Cardiac fibroblast (primary cell): ENCODE measurements around the gene SLC6A18.

Source experiments
- DNase-seq, 2 donors: peaks; one replicate each; pipeline versions ENCODE4 v3.0.0 to v3.0.0-alpha.2; 2010; ENCODE audit warnings: low read depth in 2 of 2
- H3K4me3 ChIP-seq, 2 donors: replicated peaks in 1 of 2; 1 replicate in 1 of 2; 2 replicates in 1 of 2; pipeline ENCODE4 v1.5.1; 2011; ENCODE audit warnings: low read depth in 2 of 2, low read length in 2 of 2, mild to moderate bottlenecking in 2 of 2, moderate library complexity in 1 of 2
- TF ChIP-seq, protein P1 (sequence below): IDR thresholded peaks from one replicate; pipeline ENCODE4 v1.5.1; 2011; ENCODE audit warnings: low read depth, mild to moderate bottlenecking, low read length, inconsistent platforms

The SLC6A18 gene

GRCh38 chr5:1202026-1202797 lies 23.0 kb upstream of the SLC6A18 start:
- no peak for DNase-seq
- H3K4me3 ChIP-seq: no peak overlapping the region
- TF ChIP-seq, protein P1, sequence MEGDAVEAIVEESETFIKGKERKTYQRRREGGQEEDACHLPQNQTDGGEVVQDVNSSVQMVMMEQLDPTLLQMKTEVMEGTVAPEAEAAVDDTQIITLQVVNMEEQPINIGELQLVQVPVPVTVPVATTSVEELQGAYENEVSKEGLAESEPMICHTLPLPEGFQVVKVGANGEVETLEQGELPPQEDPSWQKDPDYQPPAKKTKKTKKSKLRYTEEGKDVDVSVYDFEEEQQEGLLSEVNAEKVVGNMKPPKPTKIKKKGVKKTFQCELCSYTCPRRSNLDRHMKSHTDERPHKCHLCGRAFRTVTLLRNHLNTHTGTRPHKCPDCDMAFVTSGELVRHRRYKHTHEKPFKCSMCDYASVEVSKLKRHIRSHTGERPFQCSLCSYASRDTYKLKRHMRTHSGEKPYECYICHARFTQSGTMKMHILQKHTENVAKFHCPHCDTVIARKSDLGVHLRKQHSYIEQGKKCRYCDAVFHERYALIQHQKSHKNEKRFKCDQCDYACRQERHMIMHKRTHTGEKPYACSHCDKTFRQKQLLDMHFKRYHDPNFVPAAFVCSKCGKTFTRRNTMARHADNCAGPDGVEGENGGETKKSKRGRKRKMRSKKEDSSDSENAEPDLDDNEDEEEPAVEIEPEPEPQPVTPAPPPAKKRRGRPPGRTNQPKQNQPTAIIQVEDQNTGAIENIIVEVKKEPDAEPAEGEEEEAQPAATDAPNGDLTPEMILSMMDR: no peak

- no peak overlapping the region for H3K4me3 ChIP-seq
- TF ChIP-seq, protein P1: no peak
- no peak for DNase-seq
Observed at GRCh38 chr5:1202798-1203185, 22.4 kb upstream of the SLC6A18 start.

DNA sequence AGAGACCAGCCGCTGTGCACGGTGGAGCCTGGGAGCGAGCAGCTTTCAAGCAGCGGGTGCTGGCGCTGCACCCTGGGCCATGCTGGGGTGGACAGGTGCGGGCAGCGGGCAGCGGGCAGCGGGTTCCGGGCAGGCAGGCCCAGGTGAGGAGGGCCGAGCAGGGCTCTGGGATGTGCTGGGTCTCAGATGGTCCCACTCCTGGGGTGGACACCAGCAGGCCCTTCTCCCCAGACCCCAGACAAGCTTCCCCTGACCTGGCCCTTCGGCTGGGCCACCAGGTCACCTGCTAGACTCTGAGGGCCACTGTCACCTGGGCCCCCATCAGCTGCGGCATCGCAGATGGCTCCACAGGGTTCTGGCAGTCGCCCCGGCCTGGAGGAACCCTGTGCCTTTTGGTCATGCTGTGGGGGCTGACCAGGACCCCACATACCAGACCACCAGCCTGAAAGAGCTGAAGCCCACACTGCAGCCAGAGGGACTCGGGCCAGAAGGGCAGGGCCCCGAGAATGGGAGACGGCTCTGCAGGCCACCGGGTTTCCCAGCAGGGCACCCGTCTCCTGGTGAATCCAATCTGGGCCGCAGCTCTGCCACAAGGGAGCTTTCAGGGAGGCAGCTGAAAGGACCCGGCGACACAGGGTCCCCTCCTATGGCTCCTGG lies 21.7 kb upstream of the SLC6A18 start:
- no peak for DNase-seq
- no peak overlapping the region for H3K4me3 ChIP-seq
- TF ChIP-seq, protein P1: no peak

GRCh38 chr5:1203968-1204692 lies 21.1 kb upstream of the SLC6A18 start:
- H3K4me3 ChIP-seq: no peak overlapping the region
- TF ChIP-seq, protein P1: no peak

DNA sequence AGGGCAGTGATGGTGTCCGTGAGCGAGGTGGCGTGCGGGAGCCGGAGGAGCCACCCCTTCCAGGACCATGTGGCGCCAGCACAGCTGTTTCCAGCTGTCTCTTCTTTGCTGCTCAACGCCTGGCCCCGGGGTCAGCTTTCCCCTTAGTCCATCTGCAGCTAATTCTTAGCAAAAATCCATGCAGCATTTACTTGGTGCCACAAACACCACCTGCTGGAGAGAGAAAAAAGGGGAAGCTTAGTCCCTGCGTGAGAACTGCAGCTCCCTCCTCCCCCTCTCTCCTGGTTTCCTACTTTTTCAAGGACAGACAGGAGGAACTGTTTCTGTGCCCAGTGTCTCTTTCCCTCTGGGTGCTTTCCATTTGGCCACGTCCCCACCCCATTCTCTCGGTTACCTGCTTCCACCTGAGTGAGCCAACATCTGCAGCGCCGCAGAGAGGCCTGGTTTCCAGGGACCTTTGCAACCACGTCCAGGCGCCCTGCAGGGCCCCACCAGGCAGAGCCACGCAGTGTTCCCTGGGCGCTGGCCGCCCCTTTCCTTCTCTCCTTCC lies 20.4 kb upstream of the SLC6A18 start:
- no peak overlapping the region for H3K4me3 ChIP-seq
- peak; percentile 21 to 31 for DNase-seq
- TF ChIP-seq, protein P1: peak; percentile 35

More at GRCh38 chr5:1203968-1204692, 21.1 kb upstream of the SLC6A18 start:
- DNase-seq: no peak

DNA sequence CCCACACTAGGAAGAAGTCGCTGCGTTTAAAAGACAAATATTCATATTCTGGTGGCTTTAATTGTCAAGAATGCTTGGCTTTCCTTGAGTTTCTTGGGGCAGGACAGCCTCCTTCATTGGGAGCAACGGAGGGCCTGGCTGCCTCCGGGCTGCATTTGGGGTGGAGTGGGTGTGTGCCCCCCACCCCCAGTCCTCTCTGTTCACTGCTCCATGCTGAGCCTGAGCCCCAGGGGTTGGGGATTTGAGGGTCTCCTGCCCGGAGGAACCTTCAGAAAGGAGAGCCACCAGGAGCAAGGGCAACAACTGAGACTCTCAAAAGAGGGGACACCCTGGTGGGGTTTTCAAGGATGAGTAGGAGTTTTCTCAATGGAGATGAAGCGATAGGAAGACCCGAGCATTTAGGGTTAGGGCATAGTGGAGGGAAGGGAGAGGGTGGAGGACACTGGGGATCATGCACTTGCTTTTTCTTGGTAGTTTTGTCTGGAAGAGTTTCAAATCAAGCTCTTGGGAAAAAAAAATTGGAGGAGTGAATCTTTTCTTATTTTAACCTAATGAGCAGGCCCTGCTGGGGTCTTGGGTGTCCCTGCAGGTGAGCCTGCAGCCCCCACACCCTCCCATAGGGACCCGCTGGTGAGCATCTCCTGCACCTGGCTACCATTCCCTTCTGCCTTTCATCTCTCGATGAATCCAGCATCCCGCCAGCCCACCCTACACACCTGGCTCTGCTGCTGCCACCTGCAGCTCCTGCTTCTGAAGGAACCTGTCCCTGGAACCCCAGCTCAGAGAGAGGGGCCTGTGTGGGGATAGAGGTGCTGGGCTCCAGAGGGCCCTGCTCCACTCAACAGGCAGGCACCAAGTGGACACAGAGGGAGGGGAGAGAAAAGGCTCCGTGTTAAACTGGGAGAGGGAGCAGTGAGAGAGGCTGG lies 19.7 kb upstream of the SLC6A18 start:
- TF ChIP-seq, protein P1: no peak
- H3K4me3 ChIP-seq: no peak overlapping the region
- no peak for DNase-seq
